ENCODE data around the gene ABTB2. TPM values are rescaled to one million over a fixed set of nuclear protein-coding genes. Genes with fewer than 3 reads are reported as not detected.

Gene ABTB2
- polyA plus RNA-seq, 4 donors, result 7.2 to 16.3 (median 7.6) TPM

DNA sequence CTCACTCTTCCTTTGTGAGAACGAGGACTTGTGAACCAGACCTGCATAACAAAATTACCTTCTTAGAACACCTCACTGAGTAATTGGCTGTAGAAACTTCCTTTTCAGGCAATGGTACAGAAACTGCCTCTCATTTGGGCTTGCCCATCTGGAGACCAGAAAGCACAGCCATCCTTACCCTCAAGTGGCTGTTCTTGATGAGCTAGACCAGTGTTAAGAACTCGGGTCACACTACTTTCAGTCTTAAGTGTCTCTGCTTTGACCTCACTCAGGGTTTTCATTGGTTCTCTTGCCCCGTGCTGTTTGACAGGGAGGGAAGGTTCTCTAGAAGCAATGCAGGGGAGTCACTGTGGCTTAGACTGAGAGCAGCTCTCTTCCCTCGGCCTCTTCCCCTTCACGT is 223.0 kb downstream of the ABTB2 start:
- no peak for DNase-seq (ENCODE audit: low read depth in 4 of 4, low spot score in 3 of 4)

DNA sequence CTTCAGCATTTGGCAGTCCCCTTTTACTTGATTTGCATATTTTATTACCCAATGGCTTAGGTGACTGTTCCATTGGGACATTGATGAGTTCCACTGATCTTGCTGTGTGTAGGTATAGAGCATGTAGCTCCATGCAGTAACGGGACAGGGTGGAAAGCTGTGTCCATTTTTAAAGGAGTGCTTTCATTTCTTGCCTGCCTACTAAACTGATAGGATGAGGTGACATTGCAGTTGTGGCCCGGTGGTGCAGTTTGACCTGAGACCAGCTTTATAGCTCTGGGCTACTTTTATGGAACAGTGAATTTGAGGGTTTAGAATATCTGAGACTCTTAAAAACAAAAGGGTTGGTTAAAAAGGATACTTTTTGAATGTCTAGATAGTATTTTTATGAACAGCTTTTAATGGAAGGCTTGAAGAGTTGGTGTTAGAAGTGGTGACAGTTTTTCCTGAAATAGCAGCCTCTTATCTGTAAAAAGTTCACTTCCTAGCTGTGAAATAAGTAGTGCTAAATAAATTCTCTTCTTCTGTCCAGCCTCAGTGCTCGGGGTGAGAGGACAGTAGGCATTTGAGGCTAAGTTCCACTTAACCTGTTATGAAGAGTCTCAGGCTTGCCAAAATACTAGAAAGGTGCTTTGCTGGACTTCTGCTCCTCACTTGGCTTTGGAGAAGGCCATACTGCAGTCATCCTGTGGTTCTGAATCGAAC is 225.4 kb downstream of the ABTB2 start:
- no peak for DNase-seq (ENCODE audit: low read depth in 4 of 4, low spot score in 3 of 4)

DNA sequence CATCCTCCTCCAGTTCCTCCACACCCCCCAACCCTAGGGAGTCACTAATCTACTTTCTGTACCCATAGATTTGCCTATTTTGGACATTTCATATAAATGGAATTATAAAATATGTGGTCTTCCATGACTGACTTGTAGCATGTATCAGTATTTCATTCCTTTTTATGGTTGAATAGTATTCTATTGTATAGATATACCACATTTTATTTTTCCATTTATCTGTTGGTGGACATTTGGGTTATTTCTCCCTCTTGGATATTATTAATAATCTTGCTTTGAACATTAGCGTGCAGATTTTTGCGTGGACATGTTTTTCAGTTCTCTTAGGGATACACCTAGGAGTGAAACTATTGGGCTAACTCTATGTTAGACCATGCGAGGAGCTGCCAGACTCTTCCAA is 229.0 kb downstream of the ABTB2 start:
- DNase-seq (ENCODE audit: low read depth in 4 of 4, low spot score in 3 of 4), result no peak

DNA sequence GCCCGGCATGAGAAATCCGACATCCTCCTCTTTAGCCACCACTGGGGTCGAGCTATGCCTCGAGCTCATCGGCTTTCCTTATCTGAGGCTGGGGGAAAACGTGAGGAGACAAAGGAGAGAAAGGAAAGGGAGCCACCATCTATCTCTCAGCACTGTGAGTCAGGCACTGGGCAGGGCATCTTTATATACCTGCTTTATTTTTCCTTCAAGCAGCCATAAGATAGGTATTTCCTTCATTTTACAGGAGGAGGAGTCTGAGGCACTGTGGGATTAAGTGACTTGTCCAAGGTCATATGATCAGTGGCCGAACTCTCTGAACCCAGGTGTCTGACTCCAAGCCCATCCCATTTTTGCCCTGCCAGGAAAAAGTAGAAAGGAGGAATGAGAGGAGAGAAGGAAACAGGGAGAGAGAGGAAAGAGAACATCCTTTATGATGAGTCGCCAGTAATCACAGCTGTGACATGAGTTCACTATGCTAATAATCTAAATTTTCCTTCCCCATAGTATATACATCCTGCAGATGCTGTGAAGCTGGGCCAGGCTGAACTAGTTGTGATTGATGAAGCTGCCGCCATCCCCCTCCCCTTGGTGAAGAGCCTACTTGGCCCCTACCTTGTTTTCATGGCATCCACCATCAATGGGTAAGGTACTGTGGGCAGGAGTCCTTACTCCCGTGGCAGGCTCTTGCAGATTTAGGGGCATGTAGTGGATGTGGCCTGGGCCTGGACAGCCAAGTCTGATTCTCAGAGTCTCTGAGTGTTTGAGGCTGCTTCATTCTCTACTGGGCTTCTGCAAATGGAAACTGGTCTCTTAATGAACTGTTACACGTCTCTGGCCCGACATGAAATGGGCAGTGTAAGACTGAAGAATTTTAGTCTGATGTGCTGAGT is 230.6 kb downstream of the ABTB2 start:
- no peak for DNase-seq (ENCODE audit: low read depth in 4 of 4, low spot score in 3 of 4)

DNA sequence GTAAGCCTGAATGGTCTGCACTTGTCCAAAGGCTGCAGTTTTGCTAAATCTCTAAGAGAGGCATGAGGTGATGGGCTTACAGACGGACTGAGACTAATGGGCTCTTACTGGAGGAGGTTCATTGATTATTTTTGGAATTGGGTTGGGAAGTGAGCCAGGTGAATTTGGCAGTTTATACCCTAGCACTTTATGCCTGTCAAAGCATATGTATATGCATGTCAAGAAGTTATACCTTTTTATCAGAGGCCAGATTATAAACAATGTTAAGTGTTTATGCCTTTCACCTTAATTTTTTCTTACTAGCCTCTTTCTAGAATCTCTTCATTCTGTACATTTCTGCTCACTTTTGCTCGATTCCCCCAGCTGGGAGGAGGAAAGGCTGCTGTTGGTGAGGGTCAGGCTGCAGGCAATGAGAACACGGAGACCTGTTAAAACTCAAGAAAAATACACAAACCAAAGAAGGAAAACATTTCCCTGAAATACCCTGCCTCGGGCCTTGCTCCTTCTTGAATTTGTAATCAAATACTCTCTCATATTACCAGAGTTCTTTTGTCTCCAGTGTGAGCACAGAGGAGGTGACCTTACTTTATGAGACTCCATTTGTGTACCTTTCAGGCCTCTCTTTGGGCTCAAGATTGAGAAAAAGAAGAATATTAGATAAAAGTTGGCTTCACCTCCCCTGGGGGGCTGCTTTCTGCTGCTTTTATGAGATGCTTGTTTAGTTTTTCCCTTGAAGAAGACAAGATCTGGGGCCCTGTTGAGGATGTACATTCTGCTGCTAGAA is 232.7 kb downstream of the ABTB2 start:
- DNase-seq (ENCODE audit: low read depth in 4 of 4, low spot score in 3 of 4), result no peak

DNA sequence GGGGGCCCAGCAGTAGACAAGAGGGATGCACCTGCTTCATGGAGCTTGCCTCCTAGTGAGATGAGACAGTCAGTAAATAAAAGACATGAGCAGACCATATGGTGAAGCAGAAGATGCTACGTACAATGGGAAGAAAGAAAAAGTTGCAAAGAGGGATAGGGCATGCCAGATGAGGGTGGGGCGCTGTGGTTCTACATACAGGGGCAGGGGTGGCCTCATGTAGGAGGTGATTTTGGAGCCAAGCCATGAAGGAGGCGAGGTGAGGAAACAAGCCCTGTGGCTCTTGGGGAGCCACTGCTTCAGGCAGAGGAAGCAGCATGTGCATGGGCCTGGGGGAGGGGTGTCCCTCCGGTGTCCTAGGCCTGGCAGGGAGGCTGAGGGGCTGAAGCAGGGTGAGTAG is 237.2 kb downstream of the ABTB2 start:
- DNase-seq (ENCODE audit: low read depth in 4 of 4, low spot score in 3 of 4), result no peak

GRCh38 chr11:34114471-34114870 is 243.3 kb downstream of the ABTB2 start:
- no peak for DNase-seq (ENCODE audit: low read depth in 4 of 4, low spot score in 3 of 4)

- no peak for DNase-seq (ENCODE audit: low read depth in 4 of 4, low spot score in 3 of 4)
Observed at GRCh38 chr11:34114014-34114413, 243.8 kb downstream of the ABTB2 start.

DNA sequence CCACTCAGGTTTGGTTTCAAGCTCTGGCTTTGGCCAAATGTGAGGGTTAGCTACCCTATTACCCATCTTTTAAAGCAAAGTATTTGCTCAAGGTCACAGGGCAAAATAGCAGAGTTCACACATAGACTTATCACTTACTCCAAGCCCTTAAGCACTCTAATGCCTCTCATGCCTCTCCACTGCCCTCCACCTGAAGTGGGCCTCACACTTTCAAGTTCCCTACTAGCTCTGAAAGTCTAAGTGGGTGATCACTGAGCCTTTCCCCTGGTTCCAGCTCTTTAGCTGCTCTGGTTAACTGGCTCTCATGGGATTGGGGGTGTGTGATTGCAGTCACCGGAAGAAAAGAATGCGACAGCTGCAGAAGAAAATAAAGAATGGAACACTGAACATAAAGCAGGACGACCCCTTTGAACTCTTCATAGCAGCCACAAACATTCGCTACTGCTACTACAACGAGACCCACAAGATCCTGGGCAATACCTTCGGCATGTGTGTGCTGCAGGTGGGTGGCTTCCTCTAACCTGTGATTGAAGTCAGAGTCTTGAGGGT is 246.0 kb downstream of the ABTB2 start:
- no peak for DNase-seq (ENCODE audit: low read depth in 4 of 4, low spot score in 3 of 4)

DNA sequence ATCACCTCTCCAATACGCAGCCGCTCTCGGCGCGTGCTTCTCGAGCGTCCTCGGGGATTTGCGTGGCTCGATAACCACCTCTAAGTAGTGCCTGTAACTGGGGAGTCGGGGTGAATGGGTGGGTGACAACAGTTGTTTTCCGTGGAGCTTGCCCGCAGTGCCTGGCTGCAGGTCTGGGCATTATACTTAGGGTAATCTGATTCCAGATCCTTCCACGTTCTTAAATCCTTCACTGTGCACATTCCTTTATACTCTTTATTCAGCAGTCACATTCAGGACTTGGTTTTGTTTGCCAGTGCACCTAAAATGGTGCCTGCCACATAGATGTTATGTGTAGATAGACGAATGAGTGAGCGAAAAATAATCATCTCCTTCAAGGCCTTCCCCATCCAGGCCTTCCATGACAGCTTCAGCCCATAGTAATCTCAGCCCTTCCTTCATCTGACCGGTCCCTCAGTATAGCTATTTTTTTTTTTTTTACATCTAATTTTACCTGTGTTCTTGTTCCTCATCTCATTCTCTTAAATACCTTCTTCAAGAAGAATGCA is 251.8 kb downstream of the ABTB2 start:
- no peak for DNase-seq (ENCODE audit: low read depth in 4 of 4, low spot score in 3 of 4)

DNA sequence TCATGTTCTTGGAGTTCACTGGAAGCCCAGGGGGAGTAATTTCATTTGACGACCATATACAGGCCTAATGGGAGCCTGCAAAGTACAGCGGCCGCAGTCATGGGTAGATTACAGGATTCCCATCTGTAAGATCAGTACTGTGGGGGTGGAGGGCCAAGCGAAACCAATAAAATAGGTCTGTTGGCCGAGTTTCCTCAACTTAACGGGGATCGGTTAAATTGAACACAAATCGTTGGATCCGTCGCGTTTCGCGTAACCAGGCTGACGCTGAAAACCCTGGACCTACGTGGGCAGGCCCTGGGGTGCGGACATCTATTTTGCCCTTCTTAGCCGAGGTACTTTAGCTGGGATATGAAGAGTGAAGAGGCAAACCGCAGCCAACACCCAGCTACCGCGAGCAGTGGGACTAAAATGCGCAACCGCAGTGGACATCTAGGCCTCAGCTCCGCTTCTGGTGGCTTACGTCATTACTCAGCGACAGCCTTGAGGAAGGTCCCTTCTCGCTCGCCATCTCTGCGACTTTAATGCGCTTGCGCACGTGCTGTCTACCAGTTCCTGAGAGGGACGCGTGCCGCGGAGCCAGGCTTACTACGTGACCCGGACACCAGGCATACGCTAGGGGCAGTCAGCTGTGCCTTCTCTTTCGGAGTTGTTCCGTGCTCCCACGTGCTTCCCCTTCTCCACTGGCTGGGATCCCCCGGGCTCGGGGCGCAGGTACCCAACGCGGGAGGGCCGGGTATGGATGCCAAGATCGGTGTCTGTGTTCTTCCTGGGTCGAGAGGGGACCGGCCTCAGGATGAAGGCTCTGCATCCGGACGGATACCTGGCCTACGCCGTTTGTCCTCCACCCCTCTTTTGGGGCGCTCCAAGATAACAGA is 252.5 kb downstream of the ABTB2 start, which contains the start of gene NAT10:
Gene NAT10, plus strand, starts transcription at position 551 of the 878 bp plus-strand sequence. CDS start 2,597 bp downstream, outside the sequence.
- peak; percentile 96 to 98 (median 98) for DNase-seq (ENCODE audit: low read depth in 4 of 4, low spot score in 3 of 4)

- DNase-seq (ENCODE audit: low read depth in 4 of 4, low spot score in 3 of 4), result no peak
Observed at GRCh38 chr11:34104680-34105078, 253.1 kb downstream of the ABTB2 start.

Other genes starting within 250 kb of the ABTB2 start
- 100 to 1,000 TPM; 165 to 181 (median 170) TPM for gene CAT, start 80.9 kb upstream of the ABTB2 start, polyA plus RNA-seq (ENCODE audit: insufficient read length in 4 of 4)
- gene ELF5, start 155.8 kb upstream of the ABTB2 start, polyA plus RNA-seq (ENCODE audit: insufficient read length in 4 of 4), result 100 to 1,000 TPM in 1 of 4 donors, 10 to 100 TPM in 3; 55.2 to 103 (median 65.5) TPM